Endodermal cell (in vitro differentiated cells): ENCODE data around the gene FBXL3. TPM values are rescaled to one million over a fixed set of nuclear protein-coding genes. Genes with fewer than 3 reads are reported as not detected.

Experiments used
- DNase-seq: peaks from one replicate; pipeline ENCODE4 v3.0.0-alpha.2; 2017
- H3K27ac ChIP-seq: 2 replicates; pipeline ENCODE4 v1.5.1; 2013; ENCODE audit warnings: mild to moderate bottlenecking, low read depth, low read length, moderate library complexity
- H3K27me3 ChIP-seq: 2 replicates; pipeline ENCODE4 v1.6.1; 2013; ENCODE audit warnings: mild to moderate bottlenecking, low read length, moderate library complexity; ENCODE audit not compliant: insufficient read depth, control insufficient read depth, poor library complexity, severe bottlenecking
- H3K36me3 ChIP-seq: 2 replicates; pipeline ENCODE4 v1.7.0; 2013; ENCODE audit warnings: mild to moderate bottlenecking, low read length, moderate library complexity; ENCODE audit not compliant: control insufficient read depth, insufficient read depth
- H3K4me1 ChIP-seq: one replicate; pipeline ENCODE4 v1.7.0; 2013; ENCODE audit warnings: low read length; ENCODE audit not compliant: control insufficient read depth, insufficient read depth
- H3K4me3 ChIP-seq: 2 replicates; pipeline ENCODE4 v1.5.1; 2013; ENCODE audit warnings: mild to moderate bottlenecking, low read length, moderate library complexity
- H3K9ac ChIP-seq: 2 replicates; pipeline ENCODE4 v1.6.1; 2013; ENCODE audit warnings: mild to moderate bottlenecking, low read length, moderate library complexity; ENCODE audit not compliant: poor library complexity, severe bottlenecking; ENCODE audit errors: extremely low read depth
- H3K9me3 ChIP-seq: 2 replicates; pipeline ENCODE4 v1.6.1; 2013; ENCODE audit warnings: mild to moderate bottlenecking, low read length, moderate library complexity; ENCODE audit not compliant: control insufficient read depth
- H3K27ac Mint-ChIP-seq: 2 replicates; pipeline ENCODE4 v1.8.0; 2020; ENCODE audit warnings: mixed read lengths
- H3K27me3 Mint-ChIP-seq: 2 replicates; pipeline ENCODE4 v1.8.0; 2021; ENCODE audit warnings: mild to moderate bottlenecking, mixed read lengths; ENCODE audit not compliant: insufficient read depth
- H3K36me3 Mint-ChIP-seq: 2 replicates; pipeline ENCODE4 v1.8.0; 2020; ENCODE audit warnings: low read depth, mixed read lengths
- H3K4me1 Mint-ChIP-seq: 2 replicates; pipeline ENCODE4 v1.8.0; 2020; ENCODE audit warnings: mixed read lengths
- H3K4me3 Mint-ChIP-seq: 2 replicates; pipeline ENCODE4 v1.8.0; 2020; ENCODE audit warnings: mild to moderate bottlenecking, moderate library complexity, mixed read lengths
- H3K9me3 Mint-ChIP-seq: 2 replicates; pipeline ENCODE4 v1.8.0; 2020; ENCODE audit warnings: mild to moderate bottlenecking, mixed read lengths
- WGBS, 2 experiments: methylation state at CpG; one replicate each; pipeline versions ENCODE4 v1.1.5 to v1.1.7; 2013; ENCODE audit warnings: missing lambda C conversion rate in 2 of 2, mixed read lengths in 1 of 2; ENCODE audit not compliant: insufficient coverage in 1 of 2, insufficient read length in 1 of 2; 5-methylcytosine and 5-hydroxymethylcytosine counted together
- total RNA-seq, 2 donors: library from RNA; stranded (reverse); fragmentation: NEBNext Ultra II Directional in 1 of 2; extraction: Animal tissue kit (Norgen Biotek cat#: 25700) in 1 of 2; gene quantifications; 2 replicates in 1 of 2; 3 replicates in 1 of 2; pipeline ENCODE4 v1.2.1, GENCODE V29; 2021
- TF ChIP-seq, protein P1 (sequence below): fragments of 200-600 bp; sonication (generic); conservative IDR thresholded peaks from 2 replicates; pipeline ENCODE4 v1.5.0; 2021; ENCODE audit warnings: antibody characterized with exemption, mild to moderate bottlenecking

The FBXL3 gene
- total RNA-seq, 2 donors from 2014 or later = 12.7 to 14.3 TPM

DNA sequence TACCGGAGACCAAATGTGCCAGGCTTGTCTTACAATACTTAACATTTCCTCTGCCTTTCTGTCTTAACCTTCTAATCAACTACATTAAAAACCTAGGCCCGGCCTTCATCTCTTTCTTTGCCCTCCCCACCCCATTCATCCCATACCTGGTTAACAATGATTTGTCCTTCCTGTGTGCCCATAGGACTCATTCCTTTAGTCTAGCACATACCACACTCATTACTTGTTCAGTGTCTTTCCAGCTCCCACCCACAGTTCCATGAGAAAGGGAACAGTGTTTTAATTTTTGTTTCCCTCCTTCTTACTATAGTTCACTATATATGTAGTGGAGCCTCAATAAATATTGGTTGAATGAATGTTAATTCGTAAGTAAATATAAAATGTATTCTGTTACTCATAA lies 32.7 kb downstream of the FBXL3 start:
- H3K9me3 ChIP-seq = no peaks in the 10 kb centered on the region
- TF ChIP-seq, protein P1, sequence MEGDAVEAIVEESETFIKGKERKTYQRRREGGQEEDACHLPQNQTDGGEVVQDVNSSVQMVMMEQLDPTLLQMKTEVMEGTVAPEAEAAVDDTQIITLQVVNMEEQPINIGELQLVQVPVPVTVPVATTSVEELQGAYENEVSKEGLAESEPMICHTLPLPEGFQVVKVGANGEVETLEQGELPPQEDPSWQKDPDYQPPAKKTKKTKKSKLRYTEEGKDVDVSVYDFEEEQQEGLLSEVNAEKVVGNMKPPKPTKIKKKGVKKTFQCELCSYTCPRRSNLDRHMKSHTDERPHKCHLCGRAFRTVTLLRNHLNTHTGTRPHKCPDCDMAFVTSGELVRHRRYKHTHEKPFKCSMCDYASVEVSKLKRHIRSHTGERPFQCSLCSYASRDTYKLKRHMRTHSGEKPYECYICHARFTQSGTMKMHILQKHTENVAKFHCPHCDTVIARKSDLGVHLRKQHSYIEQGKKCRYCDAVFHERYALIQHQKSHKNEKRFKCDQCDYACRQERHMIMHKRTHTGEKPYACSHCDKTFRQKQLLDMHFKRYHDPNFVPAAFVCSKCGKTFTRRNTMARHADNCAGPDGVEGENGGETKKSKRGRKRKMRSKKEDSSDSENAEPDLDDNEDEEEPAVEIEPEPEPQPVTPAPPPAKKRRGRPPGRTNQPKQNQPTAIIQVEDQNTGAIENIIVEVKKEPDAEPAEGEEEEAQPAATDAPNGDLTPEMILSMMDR = no peak
- H3K27me3 Mint-ChIP-seq = no peaks in the 10 kb centered on the region
- H3K27ac Mint-ChIP-seq = no peak overlapping the region
- no peaks in the 10 kb centered on the region for H3K27me3 ChIP-seq
- H3K4me1 ChIP-seq = no peaks in the 10 kb centered on the region
- no peak overlapping the region for H3K27ac ChIP-seq
- H3K4me3 Mint-ChIP-seq = no peak overlapping the region
- peaks cover 15% of the 10 kb centered on the region for H3K36me3 ChIP-seq
- WGBS, 2 experiments = 85 to 92% methylated on average over 2 of the region's 3 CpGs
- no peak for DNase-seq
- no peaks in the 10 kb centered on the region for H3K9me3 Mint-ChIP-seq
- no peak overlapping the region for H3K9ac ChIP-seq
- peak overlapping the region; percentile 95 for H3K4me3 ChIP-seq
- H3K4me1 Mint-ChIP-seq = peaks cover 17% of the 10 kb centered on the region
- peaks cover 25% of the 10 kb centered on the region for H3K36me3 Mint-ChIP-seq

DNA sequence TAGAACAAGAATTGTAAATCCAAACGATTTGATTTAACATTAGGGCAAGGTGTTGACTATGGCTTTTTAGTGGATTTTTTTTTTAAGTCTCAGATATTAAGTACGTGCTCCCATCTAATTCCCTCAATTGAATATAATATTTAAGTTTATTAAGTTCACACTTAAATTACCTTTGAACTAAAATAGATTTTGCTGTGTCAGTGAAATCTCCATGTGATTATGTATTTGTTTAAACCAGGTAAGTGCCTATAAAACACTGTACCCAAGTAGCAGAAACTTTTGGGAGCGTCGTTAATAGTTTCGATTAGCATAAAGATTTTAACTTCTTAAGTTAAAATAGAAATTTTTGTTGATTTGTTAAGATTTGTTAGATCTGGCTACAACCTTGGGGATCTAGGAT lies 33.5 kb downstream of the FBXL3 start:
- H3K9ac ChIP-seq = peak overlapping the region; percentile 85
- H3K4me1 Mint-ChIP-seq = peaks cover 17% of the 10 kb centered on the region
- TF ChIP-seq, protein P1 = no peak
- H3K27me3 Mint-ChIP-seq = no peaks in the 10 kb centered on the region
- 93 to 94% methylated on average over 3 to 4 of the region's 5 CpGs for WGBS, 2 experiments
- peaks cover 9% of the 10 kb centered on the region for H3K36me3 ChIP-seq
- no peaks in the 10 kb centered on the region for H3K27me3 ChIP-seq
- no peaks in the 10 kb centered on the region for H3K9me3 ChIP-seq
- no peaks in the 10 kb centered on the region for H3K4me1 ChIP-seq
- no peak for DNase-seq
- no peaks in the 10 kb centered on the region for H3K9me3 Mint-ChIP-seq
- peak overlapping the region; percentile 95 for H3K4me3 ChIP-seq
- H3K27ac Mint-ChIP-seq = no peak overlapping the region
- H3K4me3 Mint-ChIP-seq = peak overlapping the region; percentile 87
- H3K36me3 Mint-ChIP-seq = peaks cover 22% of the 10 kb centered on the region
- H3K27ac ChIP-seq = no peak overlapping the region

DNA sequence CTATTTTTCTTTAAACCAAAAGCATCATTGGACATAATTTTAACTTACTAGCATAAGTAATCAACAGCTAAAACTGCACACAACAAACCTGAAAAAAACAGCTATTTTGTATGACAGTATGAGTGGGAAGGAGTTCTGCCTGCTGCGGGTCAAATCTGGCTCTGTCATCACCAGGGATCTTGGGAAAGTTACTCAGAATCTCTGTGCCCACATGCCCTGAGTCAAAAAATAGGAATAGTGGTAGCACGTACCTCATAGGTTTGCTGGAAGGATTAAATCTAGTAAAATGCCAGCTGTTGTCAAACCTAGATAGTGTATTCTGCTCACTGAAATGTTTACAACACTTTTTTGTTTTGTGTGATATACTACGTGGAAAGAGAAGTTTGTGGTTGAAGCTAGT lies 33.9 kb downstream of the FBXL3 start:
- Histone ChIP-seq H3K9me3 (no peaks in the 10 kb centered on the region), H3K4me1 (no peaks in the 10 kb centered on the region), H3K9ac (peak overlapping the region; percentile 85), H3K36me3 (peaks cover 9% of the 10 kb centered on the region), H3K4me3 (peak overlapping the region; percentile 95), H3K27me3 (no peaks in the 10 kb centered on the region), H3K27ac (no peak overlapping the region)
- TF ChIP-seq, protein P1 = no peak
- H3K4me3 Mint-ChIP-seq = peak overlapping the region; percentile 87
- DNase-seq = no peak
- H3K4me1 Mint-ChIP-seq = peaks cover 17% of the 10 kb centered on the region
- H3K36me3 Mint-ChIP-seq = peaks cover 19% of the 10 kb centered on the region
- WGBS, 2 experiments = 61 to 67% methylated on average over 3 of the region's 3 CpGs
- peak overlapping the region; percentile 98 for H3K27ac Mint-ChIP-seq
- H3K27me3 Mint-ChIP-seq = peaks cover 4% of the 10 kb centered on the region
- H3K9me3 Mint-ChIP-seq = no peaks in the 10 kb centered on the region
